KOPT-K1 (cell line): Measurements from ENCODE around the gene LSMEM2.

ENCODE experiments used
- H3K27ac ChIP-seq: fragments of 200-600 bp; sonication (generic); 2 replicates; pipeline ENCODE4 v1.5.1; 2016; ENCODE audit warnings: antibody characterized with exemption, mild to moderate bottlenecking, low read depth, low read length; ENCODE audit not compliant: poor library complexity, severe bottlenecking
- H3K36me3 ChIP-seq: fragments of 200-600 bp; sonication (generic); 2 replicates; pipeline ENCODE4 v1.5.1; 2017; ENCODE audit warnings: antibody characterized with exemption, mild to moderate bottlenecking, low read length, moderate library complexity; ENCODE audit not compliant: insufficient read depth
- H3K9me3 ChIP-seq: fragments of 200-600 bp; sonication (generic); 2 replicates; pipeline ENCODE4 v1.5.1; 2017; ENCODE audit warnings: antibody characterized with exemption, low read length, mild to moderate bottlenecking; ENCODE audit not compliant: insufficient read depth, poor library complexity, severe bottlenecking

Gene LSMEM2

DNA sequence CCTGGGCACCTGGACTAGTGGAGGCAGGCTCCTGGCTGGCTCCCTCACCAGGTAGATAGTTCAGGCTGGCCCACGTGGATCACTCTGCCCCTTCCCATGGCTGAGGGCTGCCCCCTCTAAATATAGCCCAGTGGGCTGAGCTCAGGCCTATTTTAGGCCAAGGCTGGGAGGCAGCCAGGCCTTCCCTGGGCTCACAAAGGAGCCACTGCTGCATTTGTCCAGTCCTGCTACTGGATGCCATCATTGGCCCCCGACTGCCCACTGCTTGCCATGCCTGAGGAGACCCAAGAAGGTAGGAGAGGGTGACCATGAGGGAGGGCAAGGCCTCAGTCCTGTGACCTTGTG lies at the start of gene LSMEM2:
Gene LSMEM2 (plus strand): TSS at position 208 of the 345 bp plus-strand sequence. CDS start 27 bp downstream, at position 235.
- Histone ChIP-seq H3K36me3 (no peaks in the 10 kb centered on the region), H3K27ac (no peak within 1 kb of the TSS), H3K9me3 (no peaks in the 10 kb centered on the region)

- Histone ChIP-seq H3K9me3 (no peaks in the 10 kb centered on the region), H3K36me3 (no peaks in the 10 kb centered on the region), H3K27ac (no peak overlapping the region)
Measured at GRCh38 chr3:50229490-50229889, 49.4 kb upstream of the LSMEM2 start.

DNA sequence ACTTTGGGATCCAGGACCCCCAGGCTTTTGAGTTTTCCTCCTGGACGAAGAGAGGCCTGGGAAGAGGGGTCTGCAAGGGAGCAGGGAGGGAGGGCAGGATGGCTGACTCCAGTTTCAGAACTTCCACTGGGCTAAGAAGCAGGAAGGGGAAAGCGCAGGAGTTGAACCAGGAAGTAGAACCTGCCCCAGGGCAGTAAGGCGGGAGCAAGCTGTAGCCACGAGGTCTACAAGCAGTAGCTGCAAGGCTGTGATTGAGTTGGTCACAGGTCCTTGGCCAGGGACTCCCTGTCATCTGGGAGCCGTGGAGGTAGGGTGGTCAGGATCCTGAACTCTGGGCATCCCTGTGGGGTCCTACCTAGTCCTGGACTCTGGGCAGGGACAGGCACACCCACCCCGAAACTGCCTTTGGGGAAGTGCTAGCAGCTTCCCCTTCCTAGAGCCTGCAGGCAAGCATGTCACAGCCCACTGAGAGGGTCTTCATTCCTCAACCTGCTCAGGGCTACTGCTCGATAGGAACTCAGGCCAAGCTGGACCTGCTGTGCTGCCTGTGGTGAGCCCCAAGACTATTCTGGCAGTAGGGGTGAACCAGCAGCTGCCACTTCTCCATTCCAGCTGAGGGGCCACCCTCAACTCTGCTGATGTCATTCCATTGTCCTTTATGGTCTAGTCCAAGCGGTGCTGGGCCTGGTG lies 48.6 kb upstream of the LSMEM2 start:
- Histone ChIP-seq H3K9me3 (no peaks in the 10 kb centered on the region), H3K27ac (no peak overlapping the region), H3K36me3 (no peaks in the 10 kb centered on the region)

DNA sequence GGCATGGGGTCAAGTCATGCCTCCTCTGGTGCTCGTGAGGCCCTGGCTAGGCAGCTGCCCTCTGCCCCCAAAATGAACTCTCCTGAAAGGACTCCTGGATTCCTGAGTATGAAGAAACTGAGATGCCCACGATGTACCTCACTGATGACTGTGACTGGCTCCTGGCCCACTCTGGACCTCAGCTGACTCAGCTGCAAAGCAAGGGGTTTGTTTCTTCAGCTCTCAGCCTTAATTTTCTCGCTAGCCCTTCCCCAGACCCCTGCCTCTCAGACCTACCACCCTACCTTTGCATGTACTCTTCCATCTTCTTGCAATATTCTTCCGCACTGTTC lies 48.1 kb upstream of the LSMEM2 start:
- no peak overlapping the region for H3K27ac ChIP-seq
- H3K9me3 ChIP-seq: no peaks in the 10 kb centered on the region
- no peaks in the 10 kb centered on the region for H3K36me3 ChIP-seq

DNA sequence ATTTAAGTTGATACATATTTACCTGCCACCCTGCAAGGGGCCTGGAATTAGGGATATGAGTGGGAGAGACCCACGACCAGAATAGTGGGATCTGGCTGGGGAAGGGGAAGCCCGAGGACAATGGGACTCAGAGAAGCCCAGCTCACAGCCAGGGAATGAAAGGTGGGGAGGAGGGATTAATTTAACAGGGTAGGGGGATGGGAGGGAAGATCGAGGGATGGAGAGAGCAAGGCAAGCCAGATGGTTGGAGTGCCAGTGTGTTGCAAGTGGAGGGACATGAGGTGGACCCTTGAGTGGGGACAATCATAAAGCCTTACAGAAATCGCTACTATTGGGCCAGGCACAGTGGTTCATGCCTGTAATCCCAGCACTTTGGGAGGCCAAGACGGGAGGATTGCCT lies 47.3 kb upstream of the LSMEM2 start:
- Histone ChIP-seq H3K9me3 (no peaks in the 10 kb centered on the region), H3K36me3 (no peaks in the 10 kb centered on the region), H3K27ac (no peak overlapping the region)

DNA sequence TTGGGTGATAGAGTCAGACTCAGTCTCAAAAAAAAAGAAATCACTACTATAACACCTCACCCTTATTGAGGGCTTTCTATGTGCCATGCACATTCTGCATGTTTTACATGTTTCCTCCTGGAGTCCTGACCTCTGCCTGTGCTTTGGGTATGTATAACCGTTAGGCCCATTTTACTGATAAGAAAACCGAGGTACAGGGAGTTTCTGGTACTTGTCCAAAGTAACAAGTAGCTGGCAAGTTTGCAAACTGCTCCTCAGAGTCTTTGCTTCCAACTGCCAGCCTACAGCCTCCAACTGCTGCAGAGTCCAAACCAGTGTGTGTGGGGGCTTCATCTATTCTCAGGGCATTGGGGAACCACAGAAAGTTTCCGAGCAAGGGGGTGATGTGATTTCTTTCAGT lies 46.6 kb upstream of the LSMEM2 start:
- Histone ChIP-seq H3K9me3 (no peaks in the 10 kb centered on the region), H3K36me3 (no peaks in the 10 kb centered on the region), H3K27ac (no peak overlapping the region)

- Histone ChIP-seq H3K27ac (no peak overlapping the region), H3K36me3 (no peaks in the 10 kb centered on the region)
Measured at GRCh38 chr3:50233176-50233575, 45.7 kb upstream of the LSMEM2 start.

GRCh38 chr3:50235716-50236483 lies 43.0 kb upstream of the LSMEM2 start, which contains the start of gene GNAI2:
TSS of gene GNAI2 (plus strand) at chr3:50236204. CDS start at chr3:50236336, 132 bp downstream.
- H3K9me3 ChIP-seq: no peaks in the 10 kb centered on the region
- H3K27ac ChIP-seq: peak within 1 kb of the TSS; percentile 91
- peaks cover 23% of the 10 kb centered on the region for H3K36me3 ChIP-seq

More at GRCh38 chr3:50233176-50233575, 45.7 kb upstream of the LSMEM2 start:
- H3K9me3 ChIP-seq: no peaks in the 10 kb centered on the region

- no peaks in the 10 kb centered on the region for H3K9me3 ChIP-seq
- H3K36me3 ChIP-seq: peaks cover 30% of the 10 kb centered on the region
- peak overlapping the region; percentile 91 for H3K27ac ChIP-seq
Measured at GRCh38 chr3:50236484-50237132, 42.3 kb upstream of the LSMEM2 start.

GRCh38 chr3:50237133-50237651 lies 41.7 kb upstream of the LSMEM2 start:
- H3K27ac ChIP-seq: peak overlapping the region; percentile 91
- H3K9me3 ChIP-seq: no peaks in the 10 kb centered on the region

GRCh38 chr3:50237754-50238548 lies 40.9 kb upstream of the LSMEM2 start:
- peak overlapping the region; percentile 91 for H3K27ac ChIP-seq
- peaks cover 42% of the 10 kb centered on the region for H3K36me3 ChIP-seq
- no peaks in the 10 kb centered on the region for H3K9me3 ChIP-seq

More at GRCh38 chr3:50237133-50237651, 41.7 kb upstream of the LSMEM2 start:
- peaks cover 34% of the 10 kb centered on the region for H3K36me3 ChIP-seq

- Histone ChIP-seq H3K36me3 (peaks cover 48% of the 10 kb centered on the region), H3K27ac (peak overlapping the region; percentile 91), H3K9me3 (no peaks in the 10 kb centered on the region)
Measured at GRCh38 chr3:50238549-50239026, 40.3 kb upstream of the LSMEM2 start.

GRCh38 chr3:50239649-50240048 lies 39.2 kb upstream of the LSMEM2 start:
- no peaks in the 10 kb centered on the region for H3K9me3 ChIP-seq
- no peak overlapping the region for H3K27ac ChIP-seq
- H3K36me3 ChIP-seq: peaks cover 56% of the 10 kb centered on the region

GRCh38 chr3:50241163-50241562 lies 37.7 kb upstream of the LSMEM2 start:
- H3K9me3 ChIP-seq: no peaks in the 10 kb centered on the region
- peak overlapping the region; percentile 7 for H3K27ac ChIP-seq
- H3K36me3 ChIP-seq: peaks cover 57% of the 10 kb centered on the region
